OCI-LY1 (cell line): ENCODE results near the gene PPP1R9A.

Experiments
- EZH2 ChIP-seq: fragments of 200-600 bp; sonication (generic), shearing (Covaris generic); IDR thresholded peaks from 2 replicates; pipeline ENCODE4 v1.8.0; 2017; ENCODE audit warnings: borderline replicate concordance, mixed run types, mild to moderate bottlenecking, antibody characterized with exemption, low read length, moderate library complexity, mixed read lengths
- TF ChIP-seq, protein P1 (sequence below): fragments of 200-600 bp; sonication (generic), shearing (Covaris generic); IDR thresholded peaks from 2 replicates; pipeline ENCODE4 v1.5.1; 2017; ENCODE audit warnings: mild to moderate bottlenecking, antibody characterized with exemption, low read length, moderate library complexity, mixed read lengths

DNA sequence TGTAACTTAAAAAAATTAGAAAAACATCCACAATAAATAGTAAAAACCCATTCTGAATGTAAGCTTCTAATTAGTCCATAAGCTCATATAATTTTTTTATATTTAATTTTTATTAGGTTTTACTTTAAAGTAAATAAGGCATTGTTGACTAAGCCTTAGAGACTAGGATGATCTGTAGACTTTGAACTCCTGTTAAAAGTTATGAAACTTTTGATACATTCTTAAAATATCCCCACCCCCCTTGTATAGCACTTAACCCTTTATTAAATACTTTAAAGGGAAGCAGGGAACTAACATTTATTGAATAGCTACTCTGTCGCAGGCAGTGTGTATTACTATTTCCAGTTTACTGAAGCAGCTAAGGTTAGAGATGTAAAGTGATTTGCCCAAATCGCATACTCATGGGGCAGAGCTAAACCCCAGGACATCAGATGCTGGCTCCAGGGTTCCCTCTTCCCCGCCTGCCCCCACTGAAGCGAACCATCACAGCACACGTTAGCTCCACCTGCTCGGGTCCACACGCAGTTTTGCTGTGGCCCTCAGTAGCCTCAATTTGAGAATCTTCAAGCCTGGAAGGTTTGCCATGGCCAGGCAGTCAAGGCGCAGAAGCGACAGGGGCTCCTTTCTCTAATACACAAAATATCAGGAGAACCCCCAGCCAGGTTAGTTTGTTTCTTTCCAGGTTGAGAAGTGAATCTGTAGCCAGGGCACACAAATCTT is 416.2 kb downstream of the PPP1R9A start:
- TF ChIP-seq, protein P1, sequence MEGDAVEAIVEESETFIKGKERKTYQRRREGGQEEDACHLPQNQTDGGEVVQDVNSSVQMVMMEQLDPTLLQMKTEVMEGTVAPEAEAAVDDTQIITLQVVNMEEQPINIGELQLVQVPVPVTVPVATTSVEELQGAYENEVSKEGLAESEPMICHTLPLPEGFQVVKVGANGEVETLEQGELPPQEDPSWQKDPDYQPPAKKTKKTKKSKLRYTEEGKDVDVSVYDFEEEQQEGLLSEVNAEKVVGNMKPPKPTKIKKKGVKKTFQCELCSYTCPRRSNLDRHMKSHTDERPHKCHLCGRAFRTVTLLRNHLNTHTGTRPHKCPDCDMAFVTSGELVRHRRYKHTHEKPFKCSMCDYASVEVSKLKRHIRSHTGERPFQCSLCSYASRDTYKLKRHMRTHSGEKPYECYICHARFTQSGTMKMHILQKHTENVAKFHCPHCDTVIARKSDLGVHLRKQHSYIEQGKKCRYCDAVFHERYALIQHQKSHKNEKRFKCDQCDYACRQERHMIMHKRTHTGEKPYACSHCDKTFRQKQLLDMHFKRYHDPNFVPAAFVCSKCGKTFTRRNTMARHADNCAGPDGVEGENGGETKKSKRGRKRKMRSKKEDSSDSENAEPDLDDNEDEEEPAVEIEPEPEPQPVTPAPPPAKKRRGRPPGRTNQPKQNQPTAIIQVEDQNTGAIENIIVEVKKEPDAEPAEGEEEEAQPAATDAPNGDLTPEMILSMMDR, result no peak
- TF ChIP-seq EZH2, result no peak
